Putamen (tissue), 1 donor: ENCODE measurements around the gene CNDP1.

Source experiments
- DNase-seq: peaks from one replicate; pipeline ENCODE4 v3.0.0-alpha.2; 2016; ENCODE audit warnings: low spot score

CNDP1 gene

DNA sequence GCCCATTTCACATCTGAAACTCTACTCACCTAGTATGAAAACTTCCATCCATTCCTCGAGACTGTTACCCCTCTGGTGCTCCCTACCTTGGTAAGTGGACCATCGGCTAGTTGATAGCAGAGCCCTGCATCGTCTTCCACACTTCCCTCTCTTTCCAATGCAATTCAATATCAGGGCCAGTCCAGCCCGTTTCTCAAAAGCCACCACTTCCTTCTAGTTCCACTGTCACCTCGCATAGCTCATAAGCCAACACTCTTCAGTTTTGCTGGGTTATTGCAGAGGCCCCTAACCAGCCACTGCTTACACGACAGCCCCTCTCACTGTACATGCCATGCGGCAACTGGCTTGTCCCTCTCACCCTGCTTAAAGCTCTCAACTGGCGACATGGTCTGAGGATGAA lies 53.1 kb downstream of the CNDP1 start:
- DNase-seq = no peak

DNA sequence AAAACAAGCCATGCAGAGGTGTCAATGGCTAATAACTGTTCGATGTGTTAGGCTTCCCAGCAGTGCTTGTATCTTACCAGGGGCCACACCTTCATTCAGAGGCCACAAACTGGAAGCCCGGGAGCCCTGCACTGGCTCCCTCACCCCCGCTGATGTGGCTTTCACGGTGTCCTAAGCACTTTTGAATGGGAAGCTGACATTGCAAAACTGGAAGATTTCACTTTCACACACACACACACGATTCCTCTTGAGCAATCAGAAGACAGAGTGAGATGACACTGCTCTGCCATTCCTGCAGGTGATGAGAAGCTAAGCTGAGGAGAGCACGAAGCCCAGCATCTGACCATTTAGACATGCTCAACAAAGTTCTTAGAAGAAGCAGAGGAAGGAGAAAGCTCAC lies 54.7 kb downstream of the CNDP1 start:
- no peak for DNase-seq

DNA sequence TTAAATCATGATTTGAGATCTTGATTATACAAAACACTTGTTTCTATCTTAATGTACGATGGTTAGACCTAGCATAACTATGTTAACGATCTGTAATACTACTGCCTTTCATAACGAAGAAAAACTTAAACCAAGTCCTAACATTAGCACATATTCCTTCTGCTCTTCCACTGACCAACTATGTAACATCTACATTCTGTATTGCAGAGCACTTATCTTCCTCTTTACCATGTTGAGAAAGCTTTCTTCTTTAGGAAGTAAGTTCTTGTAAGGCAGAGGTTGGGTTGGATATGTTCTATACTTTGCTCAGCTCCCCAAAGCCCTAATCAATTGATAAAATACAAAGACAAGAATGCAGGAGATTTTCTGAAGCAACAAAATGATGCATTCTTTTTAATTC lies 55.5 kb downstream of the CNDP1 start:
- no peak for DNase-seq

DNA sequence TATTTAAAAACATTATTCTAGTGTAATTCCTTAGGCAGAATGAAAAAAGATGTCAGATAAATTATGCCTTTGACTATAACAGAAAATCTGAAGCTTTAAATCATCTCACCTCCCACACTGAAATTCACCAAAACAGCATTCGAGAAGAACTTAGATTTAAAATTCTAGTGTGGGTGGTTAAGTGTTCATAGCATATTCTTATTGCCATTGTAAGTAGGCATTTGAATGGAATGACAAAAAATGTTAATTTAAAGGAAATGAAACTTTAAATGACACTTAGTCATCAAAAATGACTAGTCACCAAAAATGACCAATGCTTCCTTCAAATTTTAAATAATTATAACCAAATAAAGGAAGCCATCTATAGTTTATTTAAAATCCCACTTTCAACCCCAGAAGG lies 56.4 kb downstream of the CNDP1 start:
- peak; percentile 78 for DNase-seq

DNA sequence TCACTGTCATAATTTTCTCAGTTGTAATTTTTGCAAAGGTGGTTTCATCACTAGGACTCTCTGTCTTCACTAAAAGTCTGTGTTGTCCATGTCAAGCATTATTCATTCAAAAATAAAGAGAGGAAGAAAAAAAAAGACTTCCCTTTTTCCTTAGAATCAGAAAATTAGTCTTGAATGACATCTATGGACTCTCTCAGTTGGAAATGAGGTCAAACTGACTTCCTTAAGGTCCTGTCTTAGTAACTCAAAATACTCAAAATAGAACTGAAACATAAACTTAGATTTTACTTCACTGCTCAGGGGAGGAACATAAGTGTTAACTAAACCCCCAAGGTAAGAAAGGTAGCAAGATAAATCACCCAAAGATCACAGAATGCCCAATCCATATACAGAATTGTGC lies 61.1 kb downstream of the CNDP1 start:
- no peak for DNase-seq

DNA sequence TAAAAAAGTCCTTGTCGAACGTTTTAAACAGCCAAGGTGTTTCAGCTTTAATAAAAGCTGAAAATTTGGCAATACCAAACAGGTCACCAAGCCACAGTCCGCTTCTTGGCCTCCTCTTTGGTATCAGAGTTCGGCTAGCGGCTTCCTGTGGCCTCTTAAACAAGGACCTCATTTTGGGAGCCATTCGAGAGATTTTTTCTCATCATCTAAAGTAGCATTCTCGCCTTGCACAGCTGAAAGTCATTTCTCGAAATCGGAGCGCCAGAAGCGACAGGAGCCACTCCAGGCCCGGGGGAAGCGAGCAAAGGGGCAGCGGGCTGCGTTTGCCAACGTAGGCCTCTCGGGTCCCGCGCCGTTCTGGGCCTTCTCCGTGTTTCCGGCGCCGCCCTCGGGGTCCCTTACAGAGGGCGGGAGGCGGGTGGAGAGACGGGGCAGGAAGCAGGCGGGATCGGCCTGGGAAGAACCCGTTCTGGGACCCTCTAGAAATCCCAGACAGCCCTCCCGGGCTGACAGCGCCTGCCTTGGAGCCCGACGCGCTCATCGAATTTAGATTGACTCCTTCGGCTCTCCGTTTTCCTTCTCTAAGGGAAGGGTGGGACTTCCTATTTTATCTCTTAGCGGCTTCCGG lies 62.8 kb downstream of the CNDP1 start:
- no peak for DNase-seq

DNA sequence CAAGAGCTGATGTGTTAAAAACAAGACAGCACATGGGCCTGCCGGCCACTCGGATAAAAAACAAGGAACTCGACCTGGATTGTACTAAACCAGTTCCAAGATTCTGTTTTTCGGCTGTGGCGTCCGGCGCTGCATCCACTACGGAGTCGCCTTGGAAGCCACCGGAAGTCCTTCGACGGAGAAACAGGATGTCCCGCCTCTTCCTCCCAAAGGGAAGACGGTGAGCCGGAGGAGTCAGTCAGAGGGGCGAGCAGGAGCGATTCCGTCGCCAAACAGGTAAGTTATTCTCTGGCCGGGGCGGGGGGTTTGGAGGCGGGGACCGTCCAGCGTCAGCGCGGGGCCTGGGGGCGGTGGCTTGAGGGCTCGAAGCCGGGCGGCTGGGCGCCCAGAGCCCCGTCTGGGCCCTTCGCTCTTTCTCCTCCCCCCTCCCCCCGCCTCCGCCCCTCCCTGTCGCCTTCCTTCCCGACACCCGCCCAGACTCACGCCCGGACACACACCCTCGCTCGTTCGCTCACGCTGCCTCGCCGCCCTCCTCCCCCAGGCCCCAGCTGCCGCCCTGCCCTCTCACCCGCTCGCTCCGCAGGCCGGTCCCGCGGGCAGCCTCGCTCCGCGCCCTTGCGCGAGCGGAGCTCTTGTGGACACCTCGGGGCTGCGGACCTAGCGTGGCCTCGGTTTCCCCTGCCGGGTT lies 63.5 kb downstream of the CNDP1 start, which contains the start of gene ZNF407:
Gene ZNF407 (plus strand): TSS at position 209 of the 688 bp plus-strand sequence. CDS start 33,150 bp downstream, outside the sequence.
- DNase-seq = peak; percentile 89

DNA sequence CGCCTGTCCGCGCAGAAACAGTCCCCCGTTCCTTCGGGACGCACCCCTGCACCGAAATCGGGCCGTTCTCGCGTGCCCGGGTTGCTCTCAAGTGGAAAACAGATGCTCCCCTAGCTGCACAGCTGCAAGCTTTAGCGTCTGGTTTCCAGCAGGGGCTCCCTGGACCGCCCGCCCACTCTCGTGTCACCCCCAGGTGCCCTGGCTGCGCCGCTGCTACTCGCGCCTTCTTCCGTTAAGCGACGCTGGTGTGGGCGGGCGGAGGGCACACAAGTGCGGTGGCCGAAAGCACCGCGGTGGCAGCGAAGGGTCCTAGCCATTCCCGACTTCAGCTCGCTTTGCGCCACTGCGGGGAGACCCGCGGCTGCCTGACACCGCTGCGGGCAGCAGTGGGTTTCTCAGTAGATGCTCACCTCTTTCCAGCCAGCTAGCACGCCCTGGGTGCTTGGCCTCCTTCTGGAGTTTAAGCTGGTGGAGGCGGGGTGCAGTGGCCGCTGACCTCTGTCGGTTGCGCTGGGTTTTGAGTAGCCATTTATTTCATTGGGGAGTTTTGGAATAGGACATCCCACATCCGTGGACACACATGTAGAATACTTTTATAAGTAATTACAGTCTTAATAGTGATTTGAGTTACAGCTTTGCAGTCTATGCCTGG lies 64.2 kb downstream of the CNDP1 start:
- DNase-seq = no peak

DNA sequence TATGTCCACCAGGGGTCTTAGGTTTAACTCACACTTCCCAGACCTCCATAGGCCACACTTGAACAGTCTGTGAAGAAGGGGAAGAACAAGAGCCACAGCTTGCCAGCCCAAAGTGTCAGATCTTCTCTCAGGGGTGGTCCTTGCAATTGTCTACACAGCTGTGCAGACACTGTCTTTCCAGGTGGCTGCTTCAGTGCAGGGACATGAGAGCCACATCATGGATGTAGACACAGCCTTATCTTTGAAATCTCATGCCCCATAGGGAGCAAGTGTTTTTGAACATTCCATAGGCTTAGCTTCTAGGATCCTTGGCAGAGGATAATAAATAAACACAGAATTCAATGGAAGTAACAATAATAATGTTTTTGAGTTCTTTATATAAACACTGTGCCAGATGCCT lies 70.1 kb downstream of the CNDP1 start:
- DNase-seq = no peak

DNA sequence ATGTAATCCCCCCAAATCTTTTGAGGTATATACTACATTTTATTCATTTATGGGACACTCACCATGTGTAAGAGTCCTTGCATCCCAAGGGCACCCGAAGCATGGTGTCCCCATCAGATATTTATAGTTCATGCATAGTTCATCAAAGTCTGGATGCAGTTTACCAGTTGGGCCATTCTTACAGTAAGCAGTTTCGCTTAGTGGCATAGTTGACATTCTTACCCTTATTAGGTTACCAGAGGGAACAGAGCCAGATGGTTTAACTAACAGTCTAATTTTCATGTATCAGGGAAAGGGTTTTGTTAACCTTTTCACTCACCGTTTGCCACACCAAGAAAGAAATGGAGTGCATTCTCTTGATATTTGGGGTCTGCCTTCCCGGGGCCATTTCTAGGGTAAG lies 70.5 kb downstream of the CNDP1 start:
- no peak for DNase-seq

DNA sequence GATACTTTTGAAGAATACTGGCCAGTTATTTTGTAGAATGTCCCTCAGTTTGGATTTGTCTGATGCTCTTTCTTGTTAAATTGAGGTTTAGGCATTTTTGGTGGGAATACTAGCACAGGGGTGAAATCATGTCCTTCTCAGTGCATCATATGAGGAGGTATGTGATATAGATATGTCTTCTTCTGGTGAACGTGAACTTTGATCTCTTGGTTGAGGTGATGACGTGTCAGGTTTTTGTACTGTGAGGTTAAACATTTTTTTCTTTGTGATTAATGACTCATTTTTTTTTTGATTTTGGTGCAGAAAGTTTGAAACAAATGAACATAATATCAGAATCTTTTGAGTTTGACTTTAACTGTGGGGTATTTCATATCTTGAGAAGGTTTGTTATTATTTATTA lies 74.4 kb downstream of the CNDP1 start:
- no peak for DNase-seq

DNA sequence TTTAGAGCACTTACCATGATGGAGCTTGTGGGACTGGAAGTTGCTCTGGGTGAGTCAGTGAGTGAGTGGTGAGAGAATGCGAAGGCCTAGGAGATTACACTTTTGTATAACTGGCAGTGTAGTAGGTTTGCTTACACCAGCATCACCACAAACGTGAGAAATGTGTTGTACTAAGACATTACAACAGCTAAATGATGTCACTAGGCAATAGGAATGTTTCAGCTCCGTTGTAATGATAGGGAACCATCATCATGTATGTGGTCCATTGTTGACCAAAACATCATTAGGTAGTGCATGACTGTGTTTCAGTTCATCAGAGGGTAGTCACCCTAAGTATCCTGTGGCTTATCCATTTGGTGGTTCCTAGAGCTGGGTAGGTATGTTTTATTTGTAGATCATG lies 75.2 kb downstream of the CNDP1 start:
- no peak for DNase-seq

DNA sequence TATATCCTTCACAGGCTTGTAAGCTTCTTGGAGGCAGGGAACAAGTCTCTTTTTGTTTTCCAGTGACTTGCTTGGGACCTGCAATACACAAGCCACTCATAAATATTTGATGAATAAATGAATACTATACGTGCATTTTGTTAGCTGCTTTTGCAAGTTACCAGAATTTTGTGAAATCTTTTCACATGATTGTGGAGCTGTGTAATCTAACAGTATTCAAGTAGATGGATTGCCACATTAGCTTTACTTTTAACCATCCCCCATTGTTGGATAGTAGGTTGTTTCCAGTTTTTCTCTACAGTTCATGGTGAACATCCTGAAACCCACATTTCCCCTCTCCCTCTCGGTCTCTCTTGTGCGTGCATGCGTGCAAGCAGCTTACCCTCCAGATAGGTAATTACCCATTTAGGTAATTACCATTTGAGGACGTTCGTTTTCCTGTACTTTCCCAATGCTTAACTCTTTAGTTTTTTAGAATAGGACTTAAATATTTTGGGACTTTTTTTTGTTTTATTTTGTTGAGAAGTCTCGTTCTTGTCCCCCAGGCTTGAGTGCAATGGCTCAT lies 75.8 kb downstream of the CNDP1 start:
- DNase-seq = no peak

DNA sequence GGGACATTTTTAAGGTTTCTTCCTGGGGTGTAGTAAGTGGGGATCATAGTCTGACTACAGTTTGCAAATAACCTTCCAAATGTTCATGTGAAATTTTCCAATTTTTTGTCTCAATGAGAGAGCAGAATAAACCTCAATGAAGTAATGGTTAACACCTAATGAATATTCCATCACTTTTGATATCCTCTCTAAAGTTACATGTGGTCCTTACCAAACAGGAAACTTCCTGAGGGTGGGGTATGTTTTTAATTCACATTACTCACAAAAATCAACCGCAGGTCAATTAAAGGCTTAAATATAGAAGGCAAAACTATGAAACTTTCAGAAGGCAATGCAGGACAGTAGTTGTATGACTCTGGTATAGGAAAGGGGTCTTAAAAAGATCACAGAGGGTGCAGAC lies 76.6 kb downstream of the CNDP1 start:
- no peak for DNase-seq

DNA sequence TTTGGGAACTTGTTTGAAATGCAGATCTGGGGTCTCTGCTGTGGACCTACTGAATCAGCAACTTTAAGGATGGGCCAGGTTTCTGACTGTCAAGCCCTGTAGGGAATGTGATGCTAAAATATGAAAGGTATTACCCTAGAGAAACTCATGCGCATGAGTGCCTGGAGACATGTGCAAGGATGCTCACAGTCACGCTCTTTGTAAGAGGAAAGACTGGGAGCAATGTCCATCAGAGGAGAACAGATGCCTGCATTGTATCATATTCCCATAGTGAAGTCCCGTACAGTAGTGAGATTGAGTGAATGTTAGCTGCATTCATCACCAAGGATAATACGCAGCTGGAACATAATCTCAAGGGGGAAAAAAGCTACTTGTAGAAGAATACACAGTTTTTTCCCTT lies 77.5 kb downstream of the CNDP1 start:
- DNase-seq = no peak

DNA sequence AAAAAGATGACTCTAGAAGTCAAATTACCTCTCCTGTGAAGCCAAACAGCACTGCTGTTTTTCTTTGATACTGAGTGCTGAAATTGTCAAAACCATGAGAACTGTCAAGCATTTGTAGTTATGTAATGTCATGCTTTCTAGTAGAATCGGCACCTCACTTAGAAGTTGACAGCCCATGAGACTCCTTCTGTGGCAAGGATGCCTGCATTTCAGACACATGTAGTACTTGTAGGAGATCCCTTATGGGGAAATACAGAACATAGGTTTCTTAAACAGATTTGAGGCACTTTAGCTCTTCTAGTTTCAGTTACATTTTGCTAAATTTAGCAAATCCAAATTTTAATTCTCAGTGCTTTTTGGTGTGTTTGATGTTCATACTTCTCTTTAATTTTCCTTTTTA lies 79.1 kb downstream of the CNDP1 start:
- peak; percentile 24 for DNase-seq

DNA sequence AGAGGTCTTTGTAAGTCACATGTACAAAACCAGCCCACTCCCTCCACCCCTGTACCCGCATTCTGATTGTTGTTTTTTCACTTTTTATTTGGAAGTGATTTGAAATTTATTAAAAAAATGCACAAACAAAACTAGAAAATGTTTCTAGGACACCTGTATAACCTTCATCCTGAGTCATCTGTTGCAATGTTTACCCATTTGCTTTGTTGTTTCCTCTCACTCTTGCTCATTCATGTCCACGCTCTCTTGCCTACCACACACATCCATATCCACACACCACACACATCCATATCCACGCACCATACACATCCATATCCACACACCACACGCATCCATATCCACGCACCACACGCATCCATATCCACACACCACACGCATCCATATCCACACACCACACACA lies 82.2 kb downstream of the CNDP1 start:
- DNase-seq = no peak

DNA sequence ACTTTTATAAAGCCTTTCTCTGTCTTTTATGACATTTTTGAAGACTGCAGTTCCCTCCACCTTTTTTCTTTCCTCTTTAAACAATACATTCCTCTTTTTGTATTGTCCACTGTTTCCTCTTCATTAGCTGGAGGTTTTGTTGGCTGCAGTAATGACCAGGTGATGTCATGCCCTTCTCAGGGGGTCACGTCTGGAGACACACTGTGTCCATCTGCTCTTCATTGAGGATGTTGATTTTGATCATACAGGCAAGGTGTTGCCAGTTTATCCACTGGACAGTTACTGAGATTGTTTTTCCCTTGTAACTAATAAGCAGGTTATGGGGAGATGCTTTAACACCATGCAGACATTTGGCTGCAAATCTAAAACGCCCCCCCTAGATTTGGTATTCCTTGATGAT lies 83.2 kb downstream of the CNDP1 start:
- no peak for DNase-seq

DNA sequence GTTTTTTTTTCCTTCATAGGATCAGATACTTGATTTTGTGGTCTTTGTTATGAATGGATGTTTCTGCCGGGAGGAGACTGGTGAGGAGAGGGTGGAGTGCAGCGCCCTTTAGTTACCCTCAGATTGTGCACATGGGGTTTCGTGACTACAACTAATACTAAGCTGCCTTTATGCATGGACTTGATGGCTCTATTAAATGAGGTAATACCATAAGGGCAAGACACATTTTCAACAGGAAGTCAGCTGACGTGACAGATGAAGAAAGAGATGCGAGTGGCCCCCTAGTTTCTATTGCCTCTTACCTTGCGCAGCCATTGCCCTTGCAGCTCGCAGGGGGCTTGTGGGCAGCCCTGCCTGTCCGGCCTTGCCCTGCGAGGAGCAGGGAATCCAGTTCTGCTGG lies 87.8 kb downstream of the CNDP1 start:
- no peak for DNase-seq

DNA sequence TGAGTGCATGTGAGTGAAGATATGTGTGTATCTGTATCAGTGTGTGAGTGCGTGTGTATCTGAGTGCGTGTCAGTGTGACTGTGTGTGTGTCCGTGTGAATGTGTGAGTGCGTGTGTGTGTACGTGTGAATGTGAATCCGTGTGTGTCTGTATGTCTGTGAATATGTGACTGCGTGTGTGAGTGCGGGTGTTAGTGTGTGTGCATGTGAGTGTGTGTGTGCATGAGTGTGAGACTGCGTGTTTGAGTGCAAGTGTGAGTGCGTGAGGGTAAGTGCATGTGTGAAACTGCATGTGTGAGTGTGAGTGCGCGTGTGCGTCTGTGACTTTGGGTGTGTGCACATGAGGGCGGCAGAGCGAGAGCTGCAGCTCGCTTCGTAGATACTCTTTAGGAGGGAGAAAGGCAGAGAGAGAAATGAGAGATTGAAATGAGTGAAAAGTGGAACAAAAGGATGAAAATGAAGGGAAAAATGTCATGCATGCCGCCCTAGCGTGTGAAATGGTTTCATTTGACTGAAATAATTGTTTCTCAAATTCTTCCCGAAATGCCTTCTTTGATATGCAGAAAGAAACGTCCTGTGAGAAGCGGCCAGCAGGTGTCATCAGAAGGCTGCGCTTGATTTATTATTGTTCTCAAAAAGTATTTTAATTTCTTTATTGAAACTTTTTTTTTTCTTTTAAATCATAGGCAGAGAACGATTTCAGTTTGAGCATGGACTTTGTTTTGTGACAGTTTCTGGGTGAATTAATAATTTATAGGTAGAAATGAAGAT lies 88.9 kb downstream of the CNDP1 start:
- no peak for DNase-seq

DNA sequence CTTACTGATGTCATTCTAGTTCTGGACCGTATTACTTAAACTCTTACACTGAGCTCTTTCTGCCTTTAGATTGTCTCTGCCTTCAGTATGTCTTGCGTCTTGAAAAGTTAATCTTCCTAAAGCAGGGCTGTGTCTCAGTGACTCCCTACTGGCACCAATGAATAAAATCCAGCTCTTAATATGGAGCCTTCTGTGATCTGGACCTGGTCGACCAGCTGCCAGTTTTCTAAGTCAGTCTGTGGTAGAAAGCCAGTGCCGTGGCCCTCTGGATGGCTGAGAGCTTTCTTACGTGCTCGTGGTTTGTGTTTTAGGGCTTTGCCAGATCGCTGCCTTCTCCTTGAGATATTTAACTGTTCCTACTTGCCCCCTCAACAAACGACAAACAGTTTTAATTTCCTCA lies 90.2 kb downstream of the CNDP1 start:
- no peak for DNase-seq

DNA sequence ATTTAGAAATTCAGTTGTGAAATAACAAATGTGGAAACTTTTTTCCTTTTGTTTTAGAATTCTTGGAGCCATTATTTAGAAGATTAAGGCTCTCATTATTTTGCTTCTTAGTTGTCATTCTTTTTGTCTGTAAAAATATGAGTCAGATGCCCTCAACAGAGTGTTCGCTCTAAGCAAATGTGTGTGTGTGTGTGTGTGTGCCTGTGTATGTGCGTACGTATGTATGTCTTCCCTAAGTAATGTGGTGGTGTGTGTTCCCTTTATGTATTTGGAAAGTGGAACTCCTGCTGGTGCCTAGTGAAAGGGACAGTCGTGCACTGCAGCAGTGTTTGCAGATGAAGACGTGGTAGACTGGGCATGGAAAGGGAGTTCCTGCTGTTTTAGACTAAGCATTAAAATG lies 90.9 kb downstream of the CNDP1 start:
- no peak for DNase-seq
